ENCODE results near the gene INVS.
"Not testable (repeated sequence)": the region's sequence is repeated elsewhere in the genome, so short reads cannot be mapped to it uniquely, and the experiment has no call there.

Gene INVS

GRCh38 chr9:100309992-100310391 is 210.9 kb downstream of the INVS start:
- Histone ChIP-seq H3K9me3 (replicated peaks in 1 of 11) (peaks cover 0 to 7% (median 0%) of the 10 kb centered on the region in 11 experiments; a peak in 3 of 22 replicates), H3K27me3 (no peaks in the 10 kb centered on the region), H3K36me3 (peaks cover 87 to 100% (median 99%) of the 10 kb centered on the region in 11 experiments), H4K20me1 (peaks cover 16 to 86% (median 58%) of the 10 kb centered on the region in 11 experiments; a peak in 20 of 22 replicates), H3K4me3 (no peak overlapping the region), H3K27ac (no peak overlapping the region), H3K4me2 (no peak overlapping the region), H3K4me1 (no peaks in the 10 kb centered on the region), H3K9ac (no peak overlapping the region)
- TF ChIP-seq Cebpa-rat (IDR thresholded peaks at IDR 0.05), result no peak

- Histone ChIP-seq H3K27me3 (no peaks in the 10 kb centered on the region), H4K20me1 (peaks cover 5 to 67% (median 31%) of the 10 kb centered on the region in 11 experiments; a peak in 18 of 22 replicates), H3K36me3 (peaks cover 89 to 100% (median 100%) of the 10 kb centered on the region in 11 experiments)
Measured at GRCh38 chr9:100315561-100315960, 216.5 kb downstream of the INVS start.

GRCh38 chr9:100317706-100318105 is 218.7 kb downstream of the INVS start:
- TF ChIP-seq Cebpa-rat (IDR thresholded peaks at IDR 0.05), result no peak
- Histone ChIP-seq H3K4me1 (no peaks in the 10 kb centered on the region; a peak in 1 of 20 replicates), H3K9ac (no peak overlapping the region), H3K27ac (no peak overlapping the region), H4K20me1 (peaks cover 0 to 57% (median 20%) of the 10 kb centered on the region in 11 experiments; a peak in 17 of 22 replicates), H3K9me3 (replicated peaks in 1 of 11) (peaks cover 0 to 12% (median 0%) of the 10 kb centered on the region in 11 experiments; a peak in 6 of 22 replicates), H3K27me3 (no peaks in the 10 kb centered on the region), H3K4me3 (no peak overlapping the region), H3K4me2 (no peak overlapping the region), H3K36me3 (peaks cover 89 to 100% (median 99%) of the 10 kb centered on the region in 11 experiments)

More at GRCh38 chr9:100315561-100315960, 216.5 kb downstream of the INVS start:
- no peak overlapping the region for H3K4me2 ChIP-seq
- H3K4me1 ChIP-seq, result no peaks in the 10 kb centered on the region
- no peak overlapping the region for H3K4me3 ChIP-seq
- H3K27ac ChIP-seq, result no peak overlapping the region
- no peak for TF ChIP-seq Cebpa-rat (IDR thresholded peaks at IDR 0.05)
- H3K9me3 ChIP-seq (replicated peaks in 1 of 11), result peaks cover 0 to 18% (median 0%) of the 10 kb centered on the region in 11 experiments; a peak in 6 of 22 replicates
- H3K9ac ChIP-seq, result no peak overlapping the region

- Histone ChIP-seq H3K4me3 (no peak overlapping the region), H3K4me2 (no peak overlapping the region), H4K20me1 (peaks cover 13 to 73% (median 40%) of the 10 kb centered on the region in 11 experiments; a peak in 21 of 22 replicates), H3K9ac (no peak overlapping the region), H3K4me1 (peaks cover 0 to 5% (median 0%) of the 10 kb centered on the region in 10 experiments; a peak in 2 of 20 replicates), H3K36me3 (peaks cover 79 to 97% (median 89%) of the 10 kb centered on the region in 11 experiments), H3K9me3 (replicated peaks in 1 of 11) (no peaks in the 10 kb centered on the region), H3K27ac (no peak overlapping the region), H3K27me3 (no peaks in the 10 kb centered on the region)
- TF ChIP-seq Cebpa-rat (IDR thresholded peaks at IDR 0.05), result no peak
Measured at GRCh38 chr9:100322954-100323536, 224.0 kb downstream of the INVS start.

- peaks cover 0 to 5% (median 0%) of the 10 kb centered on the region in 10 experiments; a peak in 2 of 20 replicates for H3K4me1 ChIP-seq
- H4K20me1 ChIP-seq, result peaks cover 17 to 79% (median 53%) of the 10 kb centered on the region in 11 experiments; a peak in 21 of 22 replicates
- H3K9me3 ChIP-seq (replicated peaks in 1 of 11), result no peaks in the 10 kb centered on the region
- no peak overlapping the region for H3K9ac ChIP-seq
- H3K4me2 ChIP-seq, result no peak overlapping the region
- TF ChIP-seq Cebpa-rat (IDR thresholded peaks at IDR 0.05), result no peak
- peaks cover 78 to 97% (median 87%) of the 10 kb centered on the region in 11 experiments for H3K36me3 ChIP-seq
- H3K27ac ChIP-seq, result no peak overlapping the region
- no peaks in the 10 kb centered on the region for H3K27me3 ChIP-seq
- H3K4me3 ChIP-seq, result no peak overlapping the region
Measured at GRCh38 chr9:100324594-100325200, 225.7 kb downstream of the INVS start.

GRCh38 chr9:100338736-100339135 is 239.7 kb downstream of the INVS start:
- H3K9ac ChIP-seq; H3K4me2 ChIP-seq; H3K27me3 ChIP-seq; H3K27ac ChIP-seq; H3K4me3 ChIP-seq; H3K9me3 ChIP-seq (replicated peaks in 1 of 11): not testable (repeated sequence)
- Histone ChIP-seq H4K20me1 (peaks cover 27 to 96% (median 58%) of the 10 kb centered on the region in 11 experiments; a peak in 21 of 22 replicates), H3K4me1 (peaks cover 0 to 15% (median 4%) of the 10 kb centered on the region in 10 experiments; a peak in 8 of 20 replicates), H3K36me3 (peaks cover 54 to 100% (median 94%) of the 10 kb centered on the region in 11 experiments)

- Histone ChIP-seq H3K4me2 (no peak overlapping the region), H3K4me3 (no peak overlapping the region), H3K9me3 (replicated peaks in 1 of 11) (no peaks in the 10 kb centered on the region), H3K27me3 (no peaks in the 10 kb centered on the region), H3K36me3 (peaks cover 58 to 100% (median 93%) of the 10 kb centered on the region in 11 experiments), H3K27ac (no peak overlapping the region), H4K20me1 (peaks cover 25 to 96% (median 61%) of the 10 kb centered on the region in 11 experiments; a peak in 21 of 22 replicates), H3K9ac (no peak overlapping the region), H3K4me1 (peaks cover 0 to 14% (median 4%) of the 10 kb centered on the region in 10 experiments; a peak in 7 of 20 replicates)
- TF ChIP-seq Cebpa-rat (IDR thresholded peaks at IDR 0.05), result no peak
Measured at GRCh38 chr9:100340224-100340623, 241.2 kb downstream of the INVS start.

GRCh38 chr9:100341889-100342288 is 242.8 kb downstream of the INVS start:
- Histone ChIP-seq H3K4me1 (peaks cover 0 to 14% (median 2%) of the 10 kb centered on the region in 10 experiments; a peak in 5 of 20 replicates), H3K9ac (no peak overlapping the region), H3K4me3 (no peak overlapping the region), H3K4me2 (no peak overlapping the region), H3K27ac (no peak overlapping the region), H3K9me3 (replicated peaks in 1 of 11) (no peaks in the 10 kb centered on the region), H3K27me3 (no peaks in the 10 kb centered on the region), H4K20me1 (peaks cover 29 to 97% (median 71%) of the 10 kb centered on the region in 11 experiments; a peak in 21 of 22 replicates), H3K36me3 (peaks cover 68 to 100% (median 95%) of the 10 kb centered on the region in 11 experiments)
- no peak for TF ChIP-seq Cebpa-rat (IDR thresholded peaks at IDR 0.05)

- no peak overlapping the region for H3K4me2 ChIP-seq
- no peak overlapping the region for H3K4me3 ChIP-seq
- H3K4me1 ChIP-seq, result peaks cover 19 to 28% (median 22%) of the 10 kb centered on the region in 10 experiments
- no peak overlapping the region for H3K9ac ChIP-seq
- no peaks in the 10 kb centered on the region for H3K27me3 ChIP-seq
- no peak overlapping the region for H3K27ac ChIP-seq
- no peak for TF ChIP-seq Cebpa-rat (IDR thresholded peaks at IDR 0.05)
- H3K36me3 ChIP-seq, result peaks cover 51 to 80% (median 73%) of the 10 kb centered on the region in 11 experiments
- no peaks in the 10 kb centered on the region for H3K9me3 ChIP-seq (replicated peaks in 1 of 11)
- peaks cover 58 to 99% (median 97%) of the 10 kb centered on the region in 11 experiments; a peak in 21 of 22 replicates for H4K20me1 ChIP-seq
Measured at GRCh38 chr9:100346836-100347235, 247.8 kb downstream of the INVS start.

All from BLaER1 treated with 17β-estradiol and CSF1 and Interleukin-3, amounts not matched to agents 10 nM and 100 nM (cell line).